SK-N-MC (cell line): ENCODE measurements around the gene ZSCAN29.

Experiments used
- EZH2 ChIP-seq: fragments of 200-600 bp; sonication (generic); IDR thresholded peaks from one replicate; pipeline ENCODE4 v1.6.1; 2017; ENCODE audit warnings: antibody characterized with exemption
- POLR2AphosphoS5 ChIP-seq: IDR thresholded peaks from 2 replicates; pipeline ENCODE4 v1.6.1; 2012; ENCODE audit warnings: mild to moderate bottlenecking, low read depth, low read length, borderline replicate concordance

GRCh38 chr15:43347114-43347513 is 23.7 kb downstream of the ZSCAN29 start:
- TF ChIP-seq EZH2: no peak
- no peak for TF ChIP-seq POLR2AphosphoS5
